GM18907 (cell line): ENCODE results near the gene EOMES.

Source experiments
- ATAC-seq: cut with Tn5 transposase; IDR thresholded peaks from one replicate; pipeline ENCODE4 v1.9.1; 2021; ENCODE audit warnings: mild to moderate bottlenecking, moderate library complexity; ENCODE audit not compliant: unreplicated experiment

The EOMES gene

DNA sequence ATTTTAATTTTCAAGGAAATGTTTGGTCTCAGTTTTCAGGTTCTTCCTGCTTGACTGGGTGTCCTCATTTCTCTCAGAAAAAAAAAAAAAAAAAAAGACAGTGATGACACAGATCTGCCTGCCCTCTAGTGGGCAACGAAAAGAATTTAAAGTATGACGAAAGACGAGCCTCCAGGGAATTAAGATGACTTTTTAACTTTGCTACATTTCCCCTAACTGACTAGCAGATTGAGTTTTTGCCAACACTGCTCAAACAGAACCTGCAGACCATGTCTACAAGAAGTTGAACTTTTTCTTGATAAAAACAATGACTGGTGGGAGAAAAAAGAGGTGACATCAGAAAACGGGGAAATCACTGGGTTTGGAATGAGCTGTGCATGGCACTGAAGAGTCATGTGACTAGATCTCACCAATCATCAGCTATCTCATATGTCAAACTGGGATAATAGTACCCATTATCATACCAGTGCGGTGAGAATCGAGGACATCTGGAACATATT lies 40.8 kb downstream of the EOMES start:
- ATAC-seq = peak; percentile 80

DNA sequence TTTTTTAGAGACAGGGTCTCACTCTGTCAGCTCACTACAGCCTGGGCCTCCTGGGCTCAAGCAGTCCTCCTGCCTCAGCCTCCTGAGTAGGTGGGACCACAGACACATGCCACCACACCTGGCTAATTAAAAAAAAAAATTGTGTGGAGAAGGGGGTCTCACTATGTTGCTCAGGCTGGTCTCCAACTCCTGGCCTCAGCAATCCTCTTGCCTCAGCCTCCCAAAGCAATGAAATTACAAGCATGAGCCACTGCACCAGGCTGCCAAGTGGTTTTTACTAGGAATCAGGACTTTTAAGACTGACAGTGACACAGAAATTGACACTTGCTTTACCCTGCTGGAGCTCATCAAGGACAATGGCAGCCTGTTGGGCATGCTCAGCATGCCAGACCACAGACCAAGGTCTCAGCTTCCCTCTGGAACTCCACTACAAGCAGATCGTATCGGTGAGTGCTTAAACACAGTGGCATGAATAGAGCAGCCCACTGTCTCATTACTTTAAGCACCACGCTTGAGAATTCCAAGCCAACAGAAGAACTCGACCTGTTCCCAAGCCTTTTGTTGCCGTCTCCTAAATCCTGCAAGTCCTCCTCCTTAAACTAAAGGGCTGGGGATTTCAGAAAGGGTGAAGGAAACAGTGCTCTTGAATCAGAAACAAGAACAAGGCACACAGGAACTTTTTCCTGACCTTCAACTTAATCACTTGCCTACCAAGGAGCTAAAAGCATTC lies 41.4 kb downstream of the EOMES start:
- peak; percentile 10 for ATAC-seq

DNA sequence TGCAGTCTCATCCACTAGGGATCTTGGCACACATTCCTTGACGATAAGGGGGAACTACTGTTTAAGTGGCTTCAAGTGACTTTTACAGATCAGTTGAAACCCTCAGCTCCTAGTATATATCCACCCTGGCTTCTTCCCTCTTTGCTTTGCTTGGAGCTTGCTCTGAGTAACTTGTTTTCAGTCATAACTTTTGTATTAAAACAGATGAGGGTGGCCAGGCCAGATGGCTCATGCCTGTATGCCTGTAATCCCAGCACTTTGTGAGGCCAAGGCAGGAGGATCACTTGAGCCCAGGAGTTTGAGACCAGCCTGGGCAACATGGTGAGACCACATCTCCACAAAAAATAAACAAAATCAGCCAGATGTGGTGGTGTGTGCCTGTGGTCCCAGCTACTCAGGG lies 42.4 kb downstream of the EOMES start:
- no peak for ATAC-seq

DNA sequence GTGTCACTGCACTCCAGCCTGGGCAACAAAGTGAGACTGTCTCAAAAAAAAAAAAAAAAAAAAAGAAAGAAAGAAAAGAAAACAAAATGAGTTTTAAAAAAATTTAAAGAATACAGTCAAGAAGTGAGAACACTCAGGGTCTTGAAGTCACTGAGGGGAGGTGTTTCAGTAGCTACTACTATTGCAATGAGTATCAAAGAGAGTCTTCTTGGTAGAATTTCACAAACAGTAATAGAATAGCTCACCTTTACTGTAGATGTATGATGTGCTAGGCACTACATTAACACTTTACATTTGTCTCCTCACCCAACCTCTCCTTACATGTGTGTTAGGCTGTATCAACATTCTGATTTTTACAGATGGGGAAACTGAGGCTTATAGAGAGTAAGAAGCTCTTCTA lies 43.9 kb downstream of the EOMES start:
- no peak for ATAC-seq

DNA sequence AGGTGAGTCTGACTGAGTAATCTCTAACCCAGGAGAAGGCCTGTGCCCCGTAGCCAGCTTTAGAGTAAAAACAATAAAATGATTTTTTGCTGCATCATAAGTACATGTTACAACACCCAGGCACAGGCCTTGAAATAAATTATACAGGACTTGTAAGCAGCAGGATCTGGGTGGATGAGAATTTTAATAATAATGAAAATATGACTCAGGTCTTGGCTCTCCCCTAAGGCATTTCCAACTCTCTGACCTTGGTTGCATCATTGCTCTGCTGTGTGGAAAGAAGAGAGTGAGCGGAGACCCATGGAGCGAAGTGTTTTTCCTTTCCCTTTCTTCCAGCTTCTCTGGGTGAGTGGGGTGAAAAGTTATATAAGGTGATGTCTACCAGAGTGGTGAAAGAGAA lies 44.6 kb downstream of the EOMES start:
- ATAC-seq = no peak

DNA sequence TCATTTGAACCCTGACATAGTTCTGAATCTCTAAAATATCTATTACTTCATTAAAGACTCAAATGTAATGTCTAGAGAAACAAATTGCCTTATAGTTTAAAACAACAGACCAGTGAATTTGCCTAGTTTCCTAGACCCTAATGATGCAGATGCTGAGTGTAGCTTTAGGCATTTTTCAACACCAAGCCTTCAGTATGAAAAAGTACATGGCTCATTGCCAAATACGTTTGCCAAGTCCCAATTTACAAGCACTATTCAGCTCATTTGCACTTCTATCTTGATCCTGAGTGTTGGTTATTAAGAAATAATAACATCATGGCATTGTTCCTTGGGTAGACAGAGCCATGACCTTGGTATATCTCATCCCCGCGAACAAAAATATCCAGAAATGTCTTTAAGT lies 46.8 kb downstream of the EOMES start:
- no peak for ATAC-seq

DNA sequence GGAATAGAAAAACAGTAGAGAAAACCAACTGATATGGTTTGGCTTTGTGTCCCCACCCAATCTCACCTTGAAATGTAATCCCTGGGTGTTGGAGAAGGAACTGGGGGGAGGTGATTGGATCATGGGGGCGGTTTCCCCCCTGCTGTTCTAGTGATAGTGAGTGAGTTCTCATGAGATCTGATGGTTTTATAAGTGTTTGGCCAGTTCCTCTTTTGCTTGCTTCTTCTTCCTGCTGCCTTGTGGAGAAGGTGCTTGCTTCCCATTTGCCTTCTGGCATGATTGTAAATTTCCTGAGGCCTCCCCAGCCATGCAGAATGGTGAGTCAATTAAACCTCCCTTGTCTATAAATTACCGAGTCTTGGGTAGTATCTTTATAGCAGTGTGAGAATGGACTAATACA lies 48.4 kb downstream of the EOMES start:
- no peak for ATAC-seq

DNA sequence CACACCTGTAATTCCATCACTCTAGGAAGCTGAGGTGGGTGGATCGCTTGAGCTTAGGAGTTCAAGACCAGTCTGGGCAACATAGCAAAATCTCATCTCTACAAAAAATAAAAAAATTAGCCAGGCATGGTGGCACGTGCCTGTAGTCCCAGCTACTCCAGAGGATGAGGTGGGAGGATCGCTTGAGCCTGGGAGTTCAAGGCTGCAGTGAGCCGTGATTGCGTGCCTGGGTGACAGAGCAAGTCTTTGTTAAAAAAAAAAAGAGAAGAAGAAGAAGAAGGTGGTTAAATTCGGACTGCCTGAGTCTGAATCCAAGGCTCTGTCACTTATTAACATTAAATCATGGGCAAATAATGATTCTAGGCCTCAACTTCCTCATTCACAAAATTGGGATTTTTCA lies 51.0 kb downstream of the EOMES start:
- no peak for ATAC-seq

DNA sequence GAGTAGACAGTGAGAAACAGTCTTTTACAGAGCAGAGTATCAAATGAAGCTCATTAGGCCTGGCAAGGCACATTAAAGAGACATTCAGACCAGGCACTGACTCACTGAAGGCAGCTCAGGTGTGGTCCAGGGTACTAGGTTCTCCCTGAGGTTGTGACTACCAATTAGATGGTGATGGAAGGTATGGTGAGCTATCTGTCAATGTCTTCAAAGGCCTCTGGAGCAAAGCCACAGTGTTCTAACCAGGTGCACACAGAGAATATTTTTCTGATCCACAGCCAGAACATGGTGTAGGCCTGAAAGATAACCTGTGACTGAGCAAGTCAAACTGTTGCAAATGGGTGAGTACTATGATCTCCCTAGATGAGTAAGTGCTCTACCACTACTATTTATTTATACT lies 51.5 kb downstream of the EOMES start:
- no peak for ATAC-seq

DNA sequence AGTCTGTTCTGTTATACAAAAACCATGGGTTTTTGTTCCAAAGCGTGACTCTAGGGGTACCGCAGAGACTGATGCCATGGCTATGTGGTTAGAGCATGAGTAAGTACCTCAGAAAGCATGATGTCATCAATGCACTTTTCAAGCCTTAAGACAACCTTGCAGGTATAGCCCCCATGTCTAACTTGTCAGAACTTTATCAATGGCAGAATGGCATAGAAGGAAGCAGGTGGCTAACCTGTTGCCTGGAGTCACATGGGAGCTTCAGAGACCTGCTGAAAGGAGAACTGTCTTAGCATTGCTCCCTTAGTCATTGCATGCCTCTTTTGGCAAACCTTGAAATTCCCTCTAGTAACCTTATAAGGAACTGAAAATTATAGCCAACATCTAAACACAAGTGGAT lies 52.5 kb downstream of the EOMES start:
- ATAC-seq = peak; percentile 66

DNA sequence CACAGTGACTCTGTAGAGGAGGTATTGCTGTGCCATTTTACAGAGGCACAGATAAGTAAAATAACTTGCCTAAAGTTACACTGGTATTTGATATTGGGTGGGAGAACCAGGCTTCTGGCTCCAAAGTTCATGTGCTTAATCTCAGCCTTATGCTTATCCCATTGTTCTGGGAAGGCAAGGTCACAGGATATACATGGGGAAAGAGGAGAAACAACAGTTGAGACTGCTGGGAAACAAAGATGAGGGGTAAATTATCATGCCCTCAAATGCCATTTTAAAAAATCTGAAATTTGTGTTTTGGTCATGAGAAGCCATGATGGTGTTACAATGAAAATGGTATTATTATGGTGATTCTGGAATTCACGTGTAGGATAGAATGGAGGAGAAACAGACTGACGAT lies 54.4 kb downstream of the EOMES start:
- ATAC-seq = no peak

DNA sequence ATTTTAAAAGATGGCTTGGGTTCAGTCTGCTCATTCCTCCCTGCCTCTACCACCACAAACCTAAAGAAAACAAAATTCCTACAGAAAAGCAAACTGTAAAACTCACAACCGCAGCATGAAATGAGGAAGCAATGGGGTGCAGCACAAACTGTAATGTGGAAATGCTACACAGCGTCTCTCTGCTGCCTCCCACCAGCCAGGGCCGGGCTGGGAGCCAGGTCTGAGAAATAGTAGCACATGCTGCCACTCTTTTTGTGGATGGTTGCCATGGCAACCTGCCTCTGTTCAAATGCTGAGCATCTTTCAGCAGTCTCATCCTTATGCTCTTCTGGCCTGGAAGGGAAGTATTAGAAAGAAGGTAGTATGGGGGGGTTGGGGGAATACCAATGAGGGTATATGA lies 55.4 kb downstream of the EOMES start:
- ATAC-seq = peak; percentile 32

DNA sequence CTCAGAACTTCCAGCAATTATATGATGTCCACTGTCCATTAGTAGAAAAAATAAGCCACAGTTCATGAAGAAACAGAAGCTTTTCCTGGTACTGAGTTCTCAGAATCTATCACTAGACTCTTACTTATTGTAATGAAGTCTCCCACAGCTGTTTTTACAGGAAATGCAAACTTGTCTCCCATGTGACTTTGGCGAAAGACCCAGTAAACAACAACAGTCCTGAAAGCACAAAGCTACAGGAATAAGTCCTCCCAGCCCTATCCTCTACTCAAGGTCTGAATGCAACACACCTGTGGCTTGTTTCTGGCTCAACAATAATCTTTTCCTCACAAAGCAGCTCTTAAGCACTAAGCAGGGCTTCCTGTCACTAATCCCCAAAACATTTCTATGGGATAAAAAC lies 55.9 kb downstream of the EOMES start:
- peak; percentile 53 for ATAC-seq
